Hepatocyte (in vitro differentiated cells): ENCODE data around the gene KIRREL3. TPM values are rescaled to one million over a fixed set of nuclear protein-coding genes. Genes with fewer than 3 reads are reported as not detected.
"Not testable (repeated sequence)": the region's sequence is repeated elsewhere in the genome, so short reads cannot be mapped to it uniquely, and the experiment has no call there.

Source experiments
- DNase-seq: peaks from one replicate; pipeline ENCODE4 v3.0.0-alpha.2; 2016; ENCODE audit warnings: low spot score
- H2AFZ ChIP-seq: fragments of 200-600 bp; sonication (generic); 2 replicates; pipeline ENCODE4 v1.6.0; 2016; ENCODE audit warnings: antibody characterized with exemption, mild to moderate bottlenecking
- H3K27ac ChIP-seq: fragments of 200-600 bp; sonication (generic); 2 replicates; pipeline ENCODE4 v1.5.1; 2016; ENCODE audit warnings: mild to moderate bottlenecking
- H3K27me3 ChIP-seq: fragments of 200-600 bp; sonication (generic); 2 replicates; pipeline ENCODE4 v1.6.1; 2016
- H3K36me3 ChIP-seq: fragments of 200-600 bp; sonication (generic); replicated peaks from 2 replicates; pipeline ENCODE4 v1.5.1; 2016; ENCODE audit warnings: low read depth; ENCODE audit not compliant: insufficient read depth
- H3K4me1 ChIP-seq: fragments of 200-600 bp; sonication (generic); 2 replicates; pipeline ENCODE4 v1.5.1; 2016; ENCODE audit warnings: mild to moderate bottlenecking, moderate library complexity; ENCODE audit not compliant: insufficient read depth
- H3K4me2 ChIP-seq: fragments of 200-600 bp; sonication (generic); 2 replicates; pipeline ENCODE4 v1.6.0; 2016
- H3K4me3 ChIP-seq: fragments of 200-600 bp; sonication (generic); 2 replicates; pipeline ENCODE4 v1.5.1; 2016; ENCODE audit warnings: mild to moderate bottlenecking
- H3K79me2 ChIP-seq: fragments of 200-600 bp; sonication (generic); 2 replicates; pipeline ENCODE4 v1.6.0; 2017; ENCODE audit warnings: mild to moderate bottlenecking
- H3K9me2 ChIP-seq: fragments of 200-600 bp; sonication (generic); replicated peaks from 2 replicates; pipeline ENCODE4 v1.6.0; 2017; ENCODE audit warnings: mild to moderate bottlenecking; ENCODE audit not compliant: insufficient read depth
- H3K9me3 ChIP-seq: fragments of 200-600 bp; sonication (generic); 2 replicates; pipeline ENCODE4 v1.5.1; 2016; ENCODE audit warnings: low read depth, mild to moderate bottlenecking
- H4K20me1 ChIP-seq: fragments of 200-600 bp; sonication (generic); 2 replicates; pipeline ENCODE4 v1.6.0; 2016; ENCODE audit warnings: mild to moderate bottlenecking; ENCODE audit not compliant: insufficient read depth, poor library complexity, severe bottlenecking
- EZH2 ChIP-seq: fragments of 200-600 bp; sonication (generic); IDR thresholded peaks from 2 replicates; pipeline ENCODE4 v1.6.1; 2016; ENCODE audit warnings: antibody characterized with exemption, mild to moderate bottlenecking, borderline replicate concordance
- EZH2phosphoT487 ChIP-seq: fragments of 200-600 bp; sonication (generic); IDR thresholded peaks from one replicate; pipeline ENCODE4 v1.6.1; 2018; ENCODE audit warnings: antibody characterized with exemption, mild to moderate bottlenecking, low read depth, moderate library complexity; ENCODE audit not compliant: unreplicated experiment, severe bottlenecking
- WGBS: methylation state at CpG from one replicate; pipeline ENCODE4 v1.1.6; 2016; ENCODE audit warnings: low lambda C conversion rate; ENCODE audit errors: missing lambda C conversion rate; 5-methylcytosine and 5-hydroxymethylcytosine counted together
- polyA plus RNA-seq: library from polyadenylated mRNA; unstranded; fragments of >200 nt; fragmentation: Nextera tagmentation; extraction: Ambion mirVana; gene quantifications from 2 replicates; pipeline ENCODE4 v1.2.1, GENCODE V29; 2016
- total RNA-seq: library from RNA; depleted of rRNA; stranded (reverse); fragments of >200 nt; gene quantifications from 2 replicates; pipeline ENCODE4 v1.2.3, GENCODE V29; 2014
- TF ChIP-seq, protein P1 (sequence below): fragments of 200-600 bp; sonication (generic); IDR thresholded peaks from 2 replicates; pipeline ENCODE4 v1.5.1; 2016; ENCODE audit warnings: antibody characterized with exemption, mild to moderate bottlenecking; ENCODE audit not compliant: poor library complexity

KIRREL3 gene
- total and polyA plus RNA-seq, 2 experiments from 2014 or later = 0.33 to 0.86 TPM

- Histone ChIP-seq H3K9me2 (no peaks in the 10 kb centered on the region), H3K4me3 (no peak overlapping the region), H2AFZ (no peak overlapping the region), H3K27ac (no peak overlapping the region), H3K27me3 (no peaks in the 10 kb centered on the region), H3K9me3 (no peaks in the 10 kb centered on the region), H3K4me1 (no peaks in the 10 kb centered on the region), H3K79me2 (peaks cover 5% of the 10 kb centered on the region), H3K36me3 (no peaks in the 10 kb centered on the region), H4K20me1 (no peaks in the 10 kb centered on the region), H3K4me2 (no peak overlapping the region)
- DNase-seq = peak; percentile 41
- 83% methylated on average over 5 of the region's 5 CpGs for WGBS
- TF ChIP-seq, protein P1, sequence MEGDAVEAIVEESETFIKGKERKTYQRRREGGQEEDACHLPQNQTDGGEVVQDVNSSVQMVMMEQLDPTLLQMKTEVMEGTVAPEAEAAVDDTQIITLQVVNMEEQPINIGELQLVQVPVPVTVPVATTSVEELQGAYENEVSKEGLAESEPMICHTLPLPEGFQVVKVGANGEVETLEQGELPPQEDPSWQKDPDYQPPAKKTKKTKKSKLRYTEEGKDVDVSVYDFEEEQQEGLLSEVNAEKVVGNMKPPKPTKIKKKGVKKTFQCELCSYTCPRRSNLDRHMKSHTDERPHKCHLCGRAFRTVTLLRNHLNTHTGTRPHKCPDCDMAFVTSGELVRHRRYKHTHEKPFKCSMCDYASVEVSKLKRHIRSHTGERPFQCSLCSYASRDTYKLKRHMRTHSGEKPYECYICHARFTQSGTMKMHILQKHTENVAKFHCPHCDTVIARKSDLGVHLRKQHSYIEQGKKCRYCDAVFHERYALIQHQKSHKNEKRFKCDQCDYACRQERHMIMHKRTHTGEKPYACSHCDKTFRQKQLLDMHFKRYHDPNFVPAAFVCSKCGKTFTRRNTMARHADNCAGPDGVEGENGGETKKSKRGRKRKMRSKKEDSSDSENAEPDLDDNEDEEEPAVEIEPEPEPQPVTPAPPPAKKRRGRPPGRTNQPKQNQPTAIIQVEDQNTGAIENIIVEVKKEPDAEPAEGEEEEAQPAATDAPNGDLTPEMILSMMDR = no peak
- TF ChIP-seq EZH2 = no peak
- TF ChIP-seq EZH2phosphoT487 = no peak
These were observed 612.7 kb downstream of the KIRREL3 start for GRCh38 chr11:126387857-126388256.

GRCh38 chr11:126386729-126387071 is 613.9 kb downstream of the KIRREL3 start:
- H2AFZ ChIP-seq, H3K4me2 ChIP-seq, H3K27ac ChIP-seq, H3K9me2 ChIP-seq, H3K4me1 ChIP-seq, H3K9me3 ChIP-seq, H3K4me3 ChIP-seq, H4K20me1 ChIP-seq, DNase-seq, H3K27me3 ChIP-seq, H3K79me2 ChIP-seq, H3K36me3 ChIP-seq: not testable (repeated sequence)
- 65% methylated on average over 5 of the region's 5 CpGs for WGBS

GRCh38 chr11:126385991-126386728 is 614.4 kb downstream of the KIRREL3 start:
- H3K36me3 ChIP-seq = no peaks in the 10 kb centered on the region
- H3K79me2 ChIP-seq = peaks cover 5% of the 10 kb centered on the region
- no peak overlapping the region for H2AFZ ChIP-seq
- H3K4me1 ChIP-seq = no peaks in the 10 kb centered on the region
- no peak for DNase-seq
- TF ChIP-seq EZH2 (no peak), EZH2phosphoT487 (no peak)
- TF ChIP-seq, protein P1 = no peak
- no peak overlapping the region for H3K4me2 ChIP-seq
- H3K9me2 ChIP-seq = no peaks in the 10 kb centered on the region
- no peaks in the 10 kb centered on the region for H3K9me3 ChIP-seq
- WGBS = 96% methylated on average over 8 of the region's 8 CpGs
- no peaks in the 10 kb centered on the region for H3K27me3 ChIP-seq
- no peaks in the 10 kb centered on the region for H4K20me1 ChIP-seq
- H3K4me3 ChIP-seq = no peak overlapping the region
- H3K27ac ChIP-seq = no peak overlapping the region

DNA sequence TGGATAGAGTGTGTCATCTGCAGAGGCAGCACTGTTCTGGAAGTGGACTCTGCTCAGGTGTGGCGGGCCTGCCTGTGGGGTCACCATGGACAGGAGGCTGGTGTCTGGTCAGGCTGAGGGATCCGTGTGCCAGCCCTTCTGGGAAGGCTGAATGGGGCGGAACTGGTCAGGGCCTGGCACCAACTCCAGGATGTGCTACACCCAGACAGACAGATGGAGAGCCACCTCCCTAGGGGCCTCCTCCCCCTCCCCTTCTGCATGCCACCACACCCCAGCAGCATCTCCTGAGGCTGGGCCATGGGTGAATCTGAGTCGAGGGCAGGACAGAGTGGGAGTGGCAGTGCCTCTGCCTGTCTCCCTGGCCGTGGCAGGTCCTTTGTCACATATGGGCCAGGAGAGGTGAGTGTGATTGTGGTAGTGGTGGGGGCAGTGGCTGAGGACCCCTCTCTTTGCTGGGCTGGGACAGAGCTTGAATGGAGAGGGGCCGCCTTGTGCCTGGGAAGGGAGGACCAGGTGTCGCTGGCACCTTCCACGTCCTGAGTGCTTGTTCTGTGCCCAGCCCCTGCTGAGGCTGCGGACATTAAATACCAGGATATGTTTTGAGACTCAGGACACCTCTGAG is 616.0 kb downstream of the KIRREL3 start:
- H3K79me2 ChIP-seq = peaks cover 6% of the 10 kb centered on the region
- TF ChIP-seq, protein P1 = no peak
- TF ChIP-seq EZH2phosphoT487 (no peak), EZH2 (no peak)
- H3K27me3 ChIP-seq = no peaks in the 10 kb centered on the region
- no peaks in the 10 kb centered on the region for H3K9me3 ChIP-seq
- no peaks in the 10 kb centered on the region for H3K9me2 ChIP-seq
- DNase-seq = no peak
- H3K4me1 ChIP-seq = no peaks in the 10 kb centered on the region
- H3K4me2 ChIP-seq = no peak overlapping the region
- no peak overlapping the region for H2AFZ ChIP-seq
- no peaks in the 10 kb centered on the region for H3K36me3 ChIP-seq
- no peaks in the 10 kb centered on the region for H4K20me1 ChIP-seq
- H3K27ac ChIP-seq = no peak overlapping the region
- WGBS = 93% methylated on average over 7 of the region's 9 CpGs
- no peak overlapping the region for H3K4me3 ChIP-seq
